ENCODE results near the gene FERMT2.

The FERMT2 gene

GRCh38 chr14:52950898-52951680 is at the start of gene FERMT2:
TSS of gene FERMT2 (minus strand) at chr14:52951050. CDS start at chr14:52950568, 482 bp downstream.
- peak; percentile 14 for DNase-seq (ENCODE audit: low read depth)

DNA sequence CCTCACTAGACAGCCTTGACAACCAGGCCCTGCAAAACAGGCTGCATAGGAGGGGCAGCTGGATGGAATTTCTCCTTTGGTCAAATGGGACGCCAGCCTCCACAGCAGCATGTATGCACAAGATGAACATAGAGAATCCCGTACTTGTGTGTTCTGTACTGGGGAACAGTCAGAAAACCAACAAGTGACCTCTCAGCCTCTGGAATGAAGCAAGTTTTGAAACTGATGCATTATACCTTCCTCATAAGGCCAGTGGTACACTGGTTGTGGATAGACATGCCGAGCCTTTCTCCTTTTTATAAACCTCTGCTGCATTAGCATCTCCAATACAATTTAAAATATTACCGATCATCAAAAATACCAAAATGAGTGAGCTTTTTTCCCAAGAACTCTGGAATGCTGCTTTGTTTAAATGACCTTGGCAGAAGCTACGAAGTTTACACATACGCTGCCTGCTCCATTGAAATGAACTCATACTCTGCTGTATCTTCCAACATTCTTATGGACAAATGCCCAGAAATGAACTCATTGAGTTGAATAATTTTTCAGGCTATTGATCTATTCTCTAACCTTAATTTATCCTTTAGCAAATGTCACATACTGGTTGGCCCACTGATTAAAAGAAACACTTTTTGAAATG is 47.6 kb upstream of the FERMT2 start:
- no peak for DNase-seq (ENCODE audit: low read depth)

DNA sequence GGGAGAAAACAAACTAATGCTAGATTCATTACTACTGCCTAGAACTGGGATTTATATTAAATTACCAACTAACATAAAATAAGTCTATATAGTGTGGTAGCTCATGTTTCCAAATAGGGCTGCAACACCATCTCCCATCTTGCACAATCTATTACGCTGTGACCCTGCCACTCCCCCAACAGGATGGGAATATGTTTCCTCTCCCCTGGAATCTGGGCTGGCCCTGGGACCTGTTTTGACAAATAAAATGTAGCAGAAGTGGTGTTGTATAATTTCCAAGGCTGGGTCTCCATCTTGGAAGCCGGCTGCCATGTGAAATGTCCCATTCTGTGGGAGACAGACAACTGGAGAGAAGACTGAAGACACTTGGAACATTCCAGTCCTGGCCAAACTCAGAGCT is 45.6 kb upstream of the FERMT2 start:
- DNase-seq (ENCODE audit: low read depth): no peak

DNA sequence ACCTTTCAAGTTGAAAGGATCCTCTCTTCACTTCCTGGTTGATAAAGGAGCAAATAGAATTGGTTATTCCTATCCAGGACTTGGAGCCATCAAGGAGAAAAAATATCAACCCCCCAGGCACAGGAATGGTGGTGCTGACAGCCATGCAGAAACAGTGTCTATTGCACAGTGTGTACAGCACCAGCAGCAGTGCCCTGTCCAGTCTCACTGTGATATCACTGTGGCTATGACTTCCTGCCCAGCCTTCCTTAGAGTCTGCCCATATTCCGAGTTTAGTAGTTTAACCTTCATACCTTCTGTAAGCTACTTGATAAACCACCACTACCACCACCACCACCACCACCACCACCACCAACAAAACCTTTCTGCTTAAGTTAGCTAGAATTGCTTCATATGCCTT is 45.1 kb upstream of the FERMT2 start:
- DNase-seq (ENCODE audit: low read depth): no peak

DNA sequence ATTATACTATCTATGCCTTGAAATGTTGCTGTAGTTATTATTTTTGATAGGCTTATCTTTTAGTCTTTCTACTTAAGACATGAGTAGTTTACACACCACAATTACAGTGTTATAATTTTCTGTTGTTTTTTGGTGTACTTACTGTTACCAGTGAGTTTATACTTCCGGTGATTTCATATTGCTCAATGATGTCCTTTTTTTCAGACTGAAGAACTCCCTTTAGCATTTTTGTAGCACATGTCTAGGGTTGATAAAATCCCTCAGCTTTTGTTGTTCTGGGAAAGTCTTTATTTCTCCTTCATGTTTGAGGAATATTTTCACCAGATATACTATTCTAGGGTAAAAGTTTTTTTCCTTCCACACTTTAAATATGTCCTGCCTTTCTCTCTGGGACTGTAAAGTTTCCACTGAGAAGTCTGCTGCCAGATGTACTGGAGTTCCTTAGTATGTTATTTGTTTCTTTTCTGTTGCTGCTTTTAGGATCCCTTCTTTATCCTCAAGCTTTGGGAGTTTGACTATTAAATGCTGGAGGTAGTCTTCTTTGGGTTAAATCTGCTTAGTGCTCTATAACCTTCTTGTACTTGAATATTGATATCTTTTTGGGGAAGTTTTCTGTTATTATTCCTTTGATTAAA is 41.5 kb upstream of the FERMT2 start:
- DNase-seq (ENCODE audit: low read depth): no peak

DNA sequence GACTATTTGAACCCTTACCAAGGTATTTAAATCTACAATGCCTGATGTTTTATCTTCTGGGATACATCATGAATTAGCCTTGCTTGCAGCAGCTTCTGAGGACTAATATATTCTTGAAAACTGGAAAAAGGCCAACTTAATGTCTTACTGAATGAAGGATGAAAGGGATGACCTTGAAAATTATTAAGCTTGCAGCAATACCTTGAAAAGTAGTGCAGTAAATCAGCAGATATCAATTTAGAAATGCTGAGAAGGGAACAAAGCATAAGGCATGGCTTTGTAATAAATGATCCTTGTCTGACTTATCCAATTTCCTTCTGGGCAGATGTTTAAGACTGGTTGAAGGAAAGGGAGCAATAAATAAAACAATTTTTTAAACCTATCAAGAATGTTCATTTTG is 37.3 kb upstream of the FERMT2 start:
- DNase-seq (ENCODE audit: low read depth): no peak

DNA sequence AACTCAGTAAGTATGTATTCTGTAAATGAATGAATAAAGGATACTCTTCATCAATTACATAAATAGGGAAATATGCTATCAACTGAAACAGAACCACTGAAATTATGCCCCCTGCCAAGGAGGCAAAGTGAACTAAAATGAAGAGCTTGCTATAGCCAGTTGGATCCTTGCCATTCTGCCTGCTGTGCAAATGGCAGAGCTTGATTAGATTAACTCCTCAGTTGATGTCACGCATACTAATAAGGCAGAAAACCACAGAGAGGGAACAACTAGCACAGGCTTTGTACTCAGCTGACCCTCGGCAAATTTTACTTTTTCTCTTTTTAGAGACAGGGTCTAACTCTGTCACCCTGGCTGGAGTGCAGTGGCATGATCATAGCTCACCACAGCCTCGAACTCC is 36.7 kb upstream of the FERMT2 start:
- no peak for DNase-seq (ENCODE audit: low read depth)

- no peak for DNase-seq (ENCODE audit: low read depth)
These were observed 36.2 kb upstream of the FERMT2 start for GRCh38 chr14:52987042-52987441.

DNA sequence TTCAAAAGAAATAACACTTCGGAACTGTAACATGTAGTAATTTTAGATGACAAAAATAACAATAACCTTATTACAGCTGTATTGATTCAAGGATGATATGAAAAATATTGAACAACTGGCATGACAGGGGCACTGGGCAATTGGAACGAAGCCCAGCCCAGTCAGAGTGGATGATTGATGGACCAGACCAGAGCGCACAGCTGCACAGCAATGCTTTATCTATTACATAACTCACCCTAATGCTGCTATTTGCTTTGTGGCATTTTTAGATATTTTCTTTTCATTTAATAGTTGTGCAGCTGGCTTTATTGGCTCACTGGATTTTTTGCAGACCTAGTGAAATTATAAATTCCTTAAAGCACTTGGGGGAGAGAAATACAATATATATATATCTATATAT is 26.9 kb upstream of the FERMT2 start:
- no peak for DNase-seq (ENCODE audit: low read depth)

DNA sequence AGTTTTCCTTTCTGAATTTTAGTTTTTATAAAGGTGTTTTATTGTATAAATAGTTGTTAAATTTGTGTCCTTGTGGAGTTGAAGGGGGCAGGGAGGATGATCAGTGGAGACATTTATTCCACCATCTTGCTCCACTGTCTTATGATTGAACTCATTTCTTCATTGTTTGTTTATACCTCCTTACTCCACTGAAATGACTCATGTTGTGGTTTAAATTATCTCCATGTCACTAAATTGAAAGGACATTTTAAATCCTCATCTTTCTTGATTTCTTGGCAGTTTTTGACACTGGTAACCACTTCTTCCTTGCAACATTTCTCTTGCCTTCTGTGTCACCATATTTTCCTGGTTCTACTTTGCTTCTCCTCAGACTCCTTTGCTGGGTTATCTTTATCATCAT is 23.6 kb upstream of the FERMT2 start:
- no peak for DNase-seq (ENCODE audit: low read depth)

DNA sequence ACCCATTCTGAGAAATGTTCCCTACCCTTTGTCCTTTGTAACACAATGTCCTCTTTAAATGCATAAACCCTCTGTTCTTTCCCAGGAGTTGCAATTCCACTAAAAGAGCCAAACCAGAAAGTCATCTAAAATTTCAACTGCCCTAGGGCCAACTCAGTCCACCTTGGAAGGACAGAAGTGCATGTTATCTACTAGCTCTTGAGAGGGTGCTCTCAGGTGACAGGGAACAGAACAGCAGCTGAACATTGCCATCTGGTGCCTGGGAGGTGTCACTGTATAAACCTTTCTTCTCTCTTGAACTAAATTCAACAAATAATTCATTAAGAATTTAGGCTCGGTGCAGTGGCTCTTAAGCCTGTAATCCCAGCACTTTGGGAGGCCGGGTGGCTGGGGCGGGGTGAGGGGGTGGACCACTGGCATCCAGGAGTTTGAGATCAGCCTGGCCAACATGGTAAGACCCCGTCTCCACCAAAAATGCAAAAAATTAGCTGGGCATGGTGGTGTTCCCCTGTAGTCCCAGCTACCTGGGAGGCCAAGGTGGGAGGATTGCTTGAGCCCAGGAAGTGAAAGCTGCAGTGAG is 10.3 kb upstream of the FERMT2 start:
- peak; percentile 30 for DNase-seq (ENCODE audit: low read depth)

GRCh38 chr14:52960627-52961026 is 9.8 kb upstream of the FERMT2 start:
- no peak for DNase-seq (ENCODE audit: low read depth)

DNA sequence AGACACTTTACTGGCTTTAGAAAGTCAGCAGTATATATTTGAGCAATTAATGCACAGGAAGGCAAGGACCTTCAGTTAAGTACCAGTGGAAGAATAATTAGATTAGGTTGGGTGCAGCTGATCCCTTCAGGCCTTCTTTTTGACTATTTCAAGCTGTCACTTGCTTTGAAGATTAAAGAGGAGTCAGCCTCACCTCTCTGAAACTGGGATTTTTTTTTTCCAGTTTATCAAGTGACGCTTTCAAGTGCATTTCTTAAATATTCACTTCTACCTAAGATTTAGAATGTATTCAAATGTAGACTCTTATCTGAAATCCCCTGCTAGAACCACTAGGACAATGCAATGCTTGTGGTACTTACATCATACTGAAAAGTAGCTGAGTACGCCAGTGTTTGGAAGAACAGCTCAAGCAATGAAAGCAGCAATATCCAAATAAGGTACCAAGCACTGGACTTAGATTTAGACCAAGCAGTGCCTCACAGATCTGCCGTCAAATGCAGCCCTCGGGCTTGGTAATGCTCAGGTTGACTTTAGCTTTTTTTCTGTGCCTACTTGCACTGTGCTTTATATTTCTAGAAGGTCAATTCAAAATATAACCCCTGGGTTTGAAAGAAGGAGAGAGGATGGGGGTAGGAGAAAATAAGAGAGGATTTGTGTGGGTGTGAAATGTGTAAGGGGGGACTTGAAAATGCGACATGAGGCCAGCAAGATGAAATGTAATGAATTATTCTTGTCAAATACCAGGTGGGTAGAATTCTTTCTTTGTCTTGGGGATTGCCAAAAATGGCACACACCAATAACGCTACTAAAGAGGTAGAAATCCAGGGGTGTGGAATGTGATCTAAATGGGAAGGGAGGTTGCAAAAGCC is 3.7 kb upstream of the FERMT2 start:
- DNase-seq (ENCODE audit: low read depth): no peak

DNA sequence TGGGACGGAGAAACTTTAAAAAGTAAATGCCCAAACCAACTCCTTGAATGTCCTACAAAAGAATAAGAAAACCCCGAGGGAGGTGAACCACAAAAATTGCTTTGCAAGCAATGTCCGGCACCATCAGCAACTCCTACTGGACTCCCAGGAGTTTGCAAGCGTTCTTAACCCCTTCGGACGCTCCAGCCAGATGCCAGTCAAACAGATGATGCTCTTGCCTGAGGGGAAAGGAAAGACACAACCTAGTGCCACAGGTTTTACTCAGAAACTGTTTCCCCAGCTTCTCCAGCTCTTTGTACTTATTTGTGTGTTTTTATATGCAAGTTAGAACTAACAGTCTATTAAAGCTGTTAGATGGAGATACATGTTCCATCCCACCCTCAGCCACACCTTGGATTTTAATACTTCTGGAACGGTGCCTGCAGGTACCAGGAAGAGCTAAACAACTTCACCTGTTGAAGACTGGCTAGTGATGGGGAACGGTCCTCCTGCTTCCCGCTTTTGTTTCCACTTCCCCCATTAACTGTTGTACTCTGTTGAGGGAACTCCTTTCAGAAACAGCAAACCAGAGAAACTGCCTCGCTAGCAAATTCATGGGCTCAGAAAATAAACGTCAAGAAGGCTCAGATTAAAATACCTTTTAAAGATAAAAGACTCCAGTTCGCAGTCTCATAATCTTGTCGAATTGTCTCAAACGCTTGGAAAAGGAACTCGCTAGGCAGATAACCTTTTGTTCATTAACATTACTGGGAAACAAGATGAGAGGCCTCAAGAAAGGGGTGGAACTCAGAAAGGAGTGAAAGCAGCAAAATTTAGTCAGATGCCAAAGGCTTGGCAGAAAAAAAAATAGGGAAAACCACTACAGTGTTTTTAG is 1.1 kb upstream of the FERMT2 start:
- DNase-seq (ENCODE audit: low read depth): no peak

- no peak for DNase-seq (ENCODE audit: low read depth)
These were observed 396 bp downstream of the FERMT2 start for GRCh38 chr14:52950410-52950897.

DNA sequence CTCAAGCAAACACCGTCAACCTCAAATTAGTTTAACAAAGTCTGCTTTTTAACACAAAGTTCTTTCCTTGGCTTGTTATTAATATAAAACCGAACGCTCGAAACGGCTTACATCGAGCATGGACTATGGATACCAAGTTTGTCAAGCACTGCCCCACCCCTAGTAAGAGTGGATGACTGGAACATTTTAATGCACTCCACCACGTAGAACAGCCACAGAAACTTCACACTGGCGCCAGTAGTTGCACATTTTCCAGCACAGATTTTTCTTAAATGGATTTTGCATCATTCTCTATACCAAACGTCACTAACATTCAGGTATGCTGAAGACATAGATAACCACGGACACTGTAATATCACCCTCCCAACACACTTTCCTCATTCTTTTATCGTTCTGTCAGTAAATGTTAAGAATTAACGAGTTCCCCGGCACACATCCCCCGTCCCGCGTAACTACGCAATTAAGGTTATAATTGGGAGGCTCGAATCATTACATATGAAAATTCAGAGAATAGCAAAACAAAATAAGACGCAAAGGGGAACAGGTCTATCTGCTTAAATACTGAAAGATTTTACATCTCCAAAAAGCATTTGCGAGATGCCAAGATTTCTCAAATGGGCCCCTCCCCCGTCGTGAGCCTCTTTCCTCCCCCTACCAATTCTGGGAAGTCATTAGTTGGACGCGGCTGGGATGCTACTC is 990 bp downstream of the FERMT2 start:
- no peak for DNase-seq (ENCODE audit: low read depth)

DNA sequence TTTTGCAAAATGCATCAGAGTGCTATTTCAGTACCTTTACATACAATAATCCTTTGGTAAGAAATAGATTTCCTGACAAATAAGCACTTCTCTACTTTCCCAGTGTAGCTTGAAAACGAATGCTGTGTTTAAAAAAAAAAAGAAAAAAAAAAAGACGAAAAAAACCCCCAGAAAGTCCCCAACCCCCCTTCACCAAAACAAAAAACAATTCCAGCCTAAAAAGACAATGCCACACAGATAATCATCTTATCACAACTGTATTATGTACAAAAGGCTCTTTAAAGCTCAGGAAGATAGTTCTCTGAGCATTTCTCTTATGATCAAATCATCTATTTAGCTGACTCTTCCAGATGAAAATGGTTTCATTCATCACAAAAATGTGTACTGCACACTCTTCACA is 1.6 kb downstream of the FERMT2 start:
- DNase-seq (ENCODE audit: low read depth): no peak

DNA sequence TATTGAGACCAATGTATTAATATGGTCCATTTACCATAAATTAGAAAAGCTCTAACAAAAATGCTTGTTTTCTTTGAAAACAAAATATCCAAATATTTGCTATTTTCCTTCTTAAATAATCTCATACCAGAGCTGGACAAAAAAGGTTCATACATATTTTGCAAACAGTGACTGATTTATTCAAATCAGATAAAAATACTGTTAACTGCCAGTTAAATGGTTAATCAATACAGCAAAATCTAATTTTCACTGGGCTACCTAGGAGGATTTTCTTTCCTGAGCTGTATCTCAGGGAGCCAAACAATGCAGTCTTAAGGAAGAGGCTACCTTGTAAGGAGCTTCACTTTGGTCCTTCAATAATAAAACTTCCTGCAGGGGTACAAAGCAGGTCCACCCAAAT is 2.0 kb downstream of the FERMT2 start:
- DNase-seq (ENCODE audit: low read depth): no peak

DNA sequence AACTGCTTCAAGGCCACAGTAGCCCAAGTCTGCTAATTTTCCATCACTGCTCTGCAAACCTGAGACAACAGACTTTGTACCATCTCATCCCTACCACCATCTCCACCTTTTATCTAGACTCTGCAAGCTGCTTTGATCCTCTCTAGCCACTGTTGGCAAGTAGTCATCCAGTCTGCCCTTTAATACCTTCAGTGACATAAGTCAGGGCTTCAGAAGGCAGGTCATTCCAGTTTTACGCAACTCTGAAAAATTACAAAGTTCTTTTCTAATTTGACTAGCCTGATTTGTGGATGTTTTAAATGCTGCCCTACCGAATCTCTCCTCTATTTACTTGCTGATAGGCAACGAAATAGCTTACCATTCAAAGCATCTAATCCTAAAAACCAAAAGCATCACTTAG is 2.8 kb downstream of the FERMT2 start:
- DNase-seq (ENCODE audit: low read depth): no peak

- no peak for DNase-seq (ENCODE audit: low read depth)
These were observed 6.6 kb downstream of the FERMT2 start for GRCh38 chr14:52944254-52944653.

Measured in T-helper 22 cell (primary cell).